ENCODE measurements around the gene PPP1R27.
A peak's percentile ranks its signal among the peaks of the same experiment; 100 is the strongest.

Gene PPP1R27

DNA sequence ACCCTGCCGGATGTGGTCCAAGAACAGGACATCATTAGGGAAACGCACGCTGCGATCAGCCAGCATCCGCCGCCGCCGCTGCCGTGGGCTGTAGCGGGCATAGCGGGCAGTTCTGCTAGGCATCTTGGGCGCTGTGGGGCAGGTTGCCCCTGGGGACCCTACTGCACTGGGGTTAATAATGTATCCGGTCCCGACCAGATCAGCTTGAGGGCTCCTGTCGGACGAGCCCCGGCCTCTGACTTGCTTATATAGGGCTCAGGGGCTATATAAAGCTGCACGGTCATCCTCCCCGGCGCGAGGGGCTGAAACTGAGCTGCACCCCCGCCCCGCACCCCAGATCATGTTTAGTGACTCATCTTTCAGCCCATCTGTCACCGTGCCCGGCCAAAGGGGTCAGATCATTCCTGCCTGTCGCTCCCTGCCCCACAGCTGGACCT lies at the start of gene PPP1R27:
Gene PPP1R27, minus strand, starts transcription at position 220 of the 437 bp plus-strand sequence. Its CDS starts 97 bp downstream, at position 123.
- H3K36me3 Mint-ChIP-seq = peaks cover 6 to 8% of the 10 kb centered on the region in 2 donors
- H3K9me3 Mint-ChIP-seq = no peaks in the 10 kb centered on the region
- peak within 1 kb of the TSS; percentile 96 for H3K27ac Mint-ChIP-seq
- no peak for ATAC-seq (replicated peaks)
- no peak for DNase-seq
- no peaks in the 10 kb centered on the region for H3K27me3 Mint-ChIP-seq
- peaks cover 17 to 28% of the 10 kb centered on the region in 2 donors for H3K4me1 Mint-ChIP-seq
- H3K4me3 Mint-ChIP-seq = peak within 1 kb of the TSS; percentile 86 to 87

GRCh38 chr17:81884520-81884919 lies 49.7 kb upstream of the PPP1R27 start:
- Mint-ChIP-seq H3K4me3 (no peak overlapping the region), H3K4me1 (peaks cover 21 to 34% of the 10 kb centered on the region in 2 donors), H3K36me3 (peaks cover 44 to 59% of the 10 kb centered on the region in 2 donors), H3K9me3 (no peaks in the 10 kb centered on the region), H3K27me3 (no peaks in the 10 kb centered on the region), H3K27ac (no peak overlapping the region)
- ATAC-seq (replicated peaks) = peak in 1 of 2 donors; percentile 32
- DNase-seq = no peak

GRCh38 chr17:81879121-81879520 lies 44.3 kb upstream of the PPP1R27 start:
- Mint-ChIP-seq H3K4me1 (peaks cover 1 to 7% of the 10 kb centered on the region in 2 donors), H3K27ac (no peak overlapping the region)

GRCh38 chr17:81878294-81878693 lies 43.4 kb upstream of the PPP1R27 start:
- DNase-seq = no peak
- Mint-ChIP-seq H3K27me3 (no peaks in the 10 kb centered on the region), H3K27ac (no peak overlapping the region), H3K4me3 (no peak overlapping the region), H3K9me3 (no peaks in the 10 kb centered on the region), H3K4me1 (peaks cover 7 to 11% of the 10 kb centered on the region in 2 donors), H3K36me3 (peaks cover 23 to 40% of the 10 kb centered on the region in 2 donors)
- ATAC-seq (replicated peaks) = no peak

More at GRCh38 chr17:81879121-81879520, 44.3 kb upstream of the PPP1R27 start:
- Mint-ChIP-seq H3K4me3 (no peak overlapping the region), H3K9me3 (no peaks in the 10 kb centered on the region), H3K27me3 (no peaks in the 10 kb centered on the region), H3K36me3 (peaks cover 23 to 41% of the 10 kb centered on the region in 2 donors)
- ATAC-seq (replicated peaks) (no peak), DNase-seq (no peak)

DNA sequence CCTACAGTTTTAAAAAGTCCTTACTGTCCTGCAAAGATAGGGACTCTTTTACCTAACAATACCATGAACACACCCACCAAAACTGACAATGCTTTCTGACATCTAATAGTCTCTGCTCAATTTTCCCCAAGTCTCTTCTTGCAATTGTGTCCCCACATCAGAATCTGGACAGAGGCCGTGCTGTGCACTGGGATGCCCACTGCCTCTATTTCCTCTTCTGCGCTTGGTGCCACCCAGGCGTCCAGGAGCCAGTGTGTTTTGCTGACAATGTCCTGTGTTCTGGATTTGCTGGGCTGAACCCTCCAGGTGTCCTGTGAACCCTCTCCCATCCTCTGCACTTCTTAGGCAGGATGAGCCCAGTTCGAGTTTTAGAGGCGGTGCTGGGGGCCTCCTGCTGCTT lies 42.7 kb upstream of the PPP1R27 start:
- no peak overlapping the region for H3K27ac Mint-ChIP-seq
- no peaks in the 10 kb centered on the region for H3K9me3 Mint-ChIP-seq
- DNase-seq = no peak
- H3K4me3 Mint-ChIP-seq = no peak overlapping the region
- no peaks in the 10 kb centered on the region for H3K27me3 Mint-ChIP-seq
- peaks cover 23 to 36% of the 10 kb centered on the region in 2 donors for H3K36me3 Mint-ChIP-seq
- ATAC-seq (replicated peaks) = no peak
- H3K4me1 Mint-ChIP-seq = peaks cover 14 to 15% of the 10 kb centered on the region in 2 donors

DNA sequence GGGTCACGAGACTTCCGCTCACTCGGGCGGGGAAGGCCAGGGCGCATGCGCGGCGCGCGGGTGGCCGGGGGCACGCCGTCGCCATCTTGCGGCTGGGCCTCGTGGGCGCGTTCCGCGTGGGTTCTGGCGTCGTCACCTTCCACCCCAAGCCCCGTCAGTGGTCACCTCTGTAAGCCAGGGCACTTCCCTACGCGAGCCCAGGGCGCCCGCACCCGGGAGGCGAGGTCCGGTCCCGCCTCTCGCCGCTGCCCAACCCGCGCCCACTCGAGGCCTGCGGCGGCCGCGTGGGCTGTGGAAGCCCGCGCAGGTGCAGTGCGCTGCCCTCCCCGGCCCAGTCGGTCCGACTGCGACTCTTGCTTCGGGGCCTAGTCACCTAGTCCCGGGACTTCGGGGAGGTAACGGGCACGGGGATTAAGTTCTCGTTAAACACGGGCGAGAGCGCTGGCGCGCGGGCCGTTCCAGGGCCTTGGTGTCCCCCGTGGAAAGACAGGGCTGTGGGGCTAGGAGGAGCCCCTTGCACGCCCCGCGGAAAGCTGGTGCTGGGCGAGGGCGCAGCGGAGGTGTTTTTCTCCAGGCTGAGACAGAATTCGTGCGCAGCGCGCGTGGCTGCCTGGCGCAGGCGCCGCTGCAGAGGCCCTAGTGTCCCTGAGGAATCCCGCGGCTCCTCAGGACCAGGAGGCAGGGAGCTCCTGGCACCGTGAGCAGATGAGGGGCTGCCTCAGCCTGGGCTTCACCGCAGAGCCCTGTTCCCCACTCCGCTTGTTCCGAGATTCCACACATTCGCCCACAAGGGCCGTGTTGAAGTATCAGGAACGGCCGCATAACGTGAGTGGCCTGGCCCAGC lies 36.8 kb upstream of the PPP1R27 start:
- Mint-ChIP-seq H3K27me3 (no peaks in the 10 kb centered on the region), H3K9me3 (no peaks in the 10 kb centered on the region), H3K4me1 (peaks cover 33 to 55% of the 10 kb centered on the region in 2 donors), H3K4me3 (peak overlapping the region; percentile 84 to 89), H3K36me3 (peaks cover 34 to 37% of the 10 kb centered on the region in 2 donors), H3K27ac (peak overlapping the region; percentile 99)
- DNase-seq = peak; percentile 92
- peak; percentile 22 to 23 for ATAC-seq (replicated peaks)

DNA sequence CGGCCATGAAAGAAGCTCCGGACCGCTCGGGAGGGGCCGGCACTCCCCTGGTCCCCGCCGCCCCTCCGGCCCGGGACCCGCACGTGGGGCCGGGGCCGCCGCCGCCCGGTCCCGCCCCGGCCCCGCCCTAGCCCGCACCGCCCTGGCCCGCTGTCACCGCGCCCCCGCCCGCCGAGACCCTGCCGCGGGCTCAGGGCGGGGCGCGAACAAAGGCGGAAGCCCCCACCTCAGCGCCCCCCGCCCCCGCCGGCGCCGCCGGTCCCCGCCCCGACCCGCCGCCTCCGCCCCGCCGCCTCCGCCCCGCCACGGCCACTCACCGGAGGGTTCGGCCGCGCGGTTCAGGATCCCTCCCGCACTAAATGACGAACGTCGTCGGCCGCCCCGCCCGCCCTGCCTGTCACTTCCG lies 36.1 kb upstream of the PPP1R27 start, which contains the start of gene ARHGDIA:
Gene ARHGDIA, minus strand, starts transcription at position 357 of the 406 bp plus-strand sequence. CDS start 1,407 bp downstream, outside the sequence.
- no peaks in the 10 kb centered on the region for H3K27me3 Mint-ChIP-seq
- no peaks in the 10 kb centered on the region for H3K9me3 Mint-ChIP-seq
- DNase-seq (no peak), ATAC-seq (replicated peaks) (peak; percentile 65 to 74)
- H3K36me3 Mint-ChIP-seq = peaks cover 34 to 38% of the 10 kb centered on the region in 2 donors
- H3K4me1 Mint-ChIP-seq = peaks cover 33 to 55% of the 10 kb centered on the region in 2 donors
- peak within 1 kb of the TSS; percentile 89 for H3K4me3 Mint-ChIP-seq
- H3K27ac Mint-ChIP-seq = peak within 1 kb of the TSS; percentile 99

DNA sequence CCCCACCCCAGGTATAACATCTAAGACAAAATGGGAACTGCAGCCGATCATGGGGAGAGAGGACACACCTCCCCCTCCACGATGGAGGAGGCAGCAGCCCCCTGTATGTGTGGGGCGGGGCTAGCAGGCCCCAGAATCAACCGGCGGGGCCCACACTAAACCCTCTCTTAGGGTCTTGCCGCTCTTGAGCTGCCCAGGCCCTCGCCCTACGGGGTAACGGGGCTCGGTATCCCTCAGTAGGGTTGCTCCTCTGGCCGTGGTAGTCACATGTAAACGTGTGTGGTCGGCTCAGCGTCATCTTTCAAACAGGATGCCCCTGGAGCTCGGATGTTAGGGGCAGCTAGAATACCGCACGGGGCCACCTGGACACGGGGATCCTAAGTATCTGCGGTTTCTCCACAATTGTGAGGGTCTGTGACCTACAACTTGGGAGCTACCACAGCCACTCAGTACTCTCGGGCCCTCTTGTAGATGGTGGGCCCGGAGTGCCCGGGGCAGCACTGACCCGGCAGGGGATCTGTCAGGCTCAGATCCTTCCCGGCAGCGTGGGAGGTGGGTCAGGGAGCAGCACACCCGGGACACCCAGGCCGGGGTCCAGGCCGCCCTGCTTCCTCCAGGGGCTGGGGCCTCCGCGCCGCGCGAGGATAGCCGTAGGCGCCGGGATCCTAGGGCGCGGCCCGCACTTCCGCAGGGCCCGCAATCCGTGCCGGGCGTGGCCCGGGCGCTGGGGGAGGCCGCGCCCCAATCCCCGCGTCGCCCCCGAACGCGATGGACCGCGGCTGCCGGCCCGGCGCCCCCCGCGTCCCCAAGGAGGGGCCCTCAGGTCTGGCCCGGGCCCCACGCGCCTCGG lies 35.5 kb upstream of the PPP1R27 start:
- H3K27ac Mint-ChIP-seq = peak overlapping the region; percentile 96
- ATAC-seq (replicated peaks) (peak; percentile 26 to 33), DNase-seq (peak; percentile 34)
- H3K4me3 Mint-ChIP-seq = peak overlapping the region; percentile 88 to 89
- peaks cover 36 to 61% of the 10 kb centered on the region in 2 donors for H3K4me1 Mint-ChIP-seq
- H3K36me3 Mint-ChIP-seq = peaks cover 34 to 44% of the 10 kb centered on the region in 2 donors
- H3K9me3 Mint-ChIP-seq = no peaks in the 10 kb centered on the region
- H3K27me3 Mint-ChIP-seq = no peaks in the 10 kb centered on the region

DNA sequence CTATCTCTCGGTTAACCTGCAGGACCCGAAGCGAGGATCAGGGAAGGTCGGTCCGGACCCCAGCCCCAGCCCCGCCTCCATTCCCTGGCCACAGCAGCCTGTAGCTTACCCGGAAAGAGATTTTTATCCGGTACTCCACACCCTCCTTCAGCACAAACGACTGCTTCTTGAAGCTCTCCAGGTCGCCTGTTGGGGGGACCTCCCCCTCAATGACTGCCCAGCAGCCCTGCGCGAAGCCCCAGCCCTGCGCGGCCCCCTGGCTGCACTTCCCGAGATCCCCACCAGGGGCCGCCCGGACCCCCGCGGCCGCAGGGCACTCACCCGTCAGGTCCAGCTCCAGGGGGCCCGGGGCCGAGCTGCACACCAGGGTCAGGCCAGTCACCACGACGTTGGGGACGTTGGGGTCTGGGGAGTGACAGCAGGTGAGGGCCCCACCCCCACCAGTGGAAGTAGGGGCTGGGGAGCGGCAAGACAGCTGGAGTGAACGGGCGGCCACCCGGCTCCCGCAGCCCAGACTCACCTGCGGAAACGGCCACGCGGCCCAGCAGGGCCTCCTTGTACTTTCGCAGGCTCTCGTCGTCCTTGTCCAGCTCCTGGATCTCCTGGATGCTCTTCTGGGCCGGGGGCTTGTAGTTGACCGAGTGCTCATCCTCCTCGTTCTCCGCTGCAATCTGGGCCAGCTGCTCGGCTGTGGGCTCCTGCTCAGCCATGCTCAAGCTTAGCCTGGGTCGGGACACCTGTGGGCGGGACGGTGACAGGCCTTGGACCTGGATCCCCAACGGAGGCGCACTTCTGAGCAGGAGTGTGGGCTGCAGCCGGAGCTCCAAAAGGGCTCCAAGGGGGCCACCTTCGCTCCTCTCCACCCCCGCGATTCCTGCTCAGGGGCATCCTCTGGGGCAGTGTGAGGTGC lies 34.6 kb upstream of the PPP1R27 start:
- peak; percentile 37 for DNase-seq
- H3K27me3 Mint-ChIP-seq = no peaks in the 10 kb centered on the region
- peak in 1 of 2 donors; percentile 13 for ATAC-seq (replicated peaks)
- peaks cover 37 to 50% of the 10 kb centered on the region in 2 donors for H3K36me3 Mint-ChIP-seq
- H3K4me3 Mint-ChIP-seq = peak overlapping the region; percentile 88 to 89
- H3K4me1 Mint-ChIP-seq = peaks cover 40 to 63% of the 10 kb centered on the region in 2 donors
- no peaks in the 10 kb centered on the region for H3K9me3 Mint-ChIP-seq
- peak overlapping the region; percentile 96 for H3K27ac Mint-ChIP-seq

- no peaks in the 10 kb centered on the region for H3K9me3 Mint-ChIP-seq
- H3K4me3 Mint-ChIP-seq = peak overlapping the region; percentile 88 to 89
- ATAC-seq (replicated peaks) (no peak), DNase-seq (no peak)
- peaks cover 40 to 51% of the 10 kb centered on the region in 2 donors for H3K36me3 Mint-ChIP-seq
- H3K27me3 Mint-ChIP-seq = no peaks in the 10 kb centered on the region
- H3K4me1 Mint-ChIP-seq = peaks cover 39 to 65% of the 10 kb centered on the region in 2 donors
- peak overlapping the region; percentile 96 for H3K27ac Mint-ChIP-seq
These were observed 33.9 kb upstream of the PPP1R27 start for GRCh38 chr17:81868674-81869220.

DNA sequence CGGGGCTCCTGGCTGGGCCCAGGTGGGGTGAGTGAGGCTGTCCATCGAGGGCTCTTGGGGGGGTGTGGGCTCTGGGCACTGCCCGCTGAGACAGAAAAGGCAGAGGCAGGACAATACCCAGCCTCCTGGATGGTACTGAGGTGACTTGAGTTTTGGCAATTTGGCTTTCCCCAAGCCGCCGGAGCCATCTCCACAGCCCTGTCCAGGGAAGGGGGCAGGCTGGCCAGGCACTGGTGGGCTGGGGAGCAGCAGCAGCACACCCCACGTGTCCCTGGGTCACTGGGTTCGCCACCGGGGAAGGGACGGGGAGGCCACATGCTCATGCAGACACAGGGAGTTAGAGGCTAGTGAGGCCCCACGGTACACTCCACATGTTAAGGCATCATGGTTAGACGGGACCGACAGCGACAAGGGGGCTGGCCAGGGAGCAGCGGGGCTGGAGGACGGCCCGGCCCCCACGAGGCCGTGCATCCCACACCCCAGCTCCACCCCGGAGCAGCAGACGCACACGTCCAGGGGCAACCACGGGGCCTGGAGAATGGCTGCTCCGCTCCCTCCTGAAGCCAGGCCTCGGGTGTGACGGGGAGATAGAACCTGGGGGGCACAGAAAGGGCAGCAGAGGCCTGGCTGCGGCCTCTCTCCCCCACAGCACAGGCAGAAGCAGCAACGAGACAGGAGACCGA lies 33.3 kb upstream of the PPP1R27 start:
- Mint-ChIP-seq H3K4me1 (peaks cover 45 to 67% of the 10 kb centered on the region in 2 donors), H3K27ac (peak overlapping the region; percentile 90), H3K27me3 (no peaks in the 10 kb centered on the region), H3K36me3 (peaks cover 47 to 57% of the 10 kb centered on the region in 2 donors), H3K9me3 (no peaks in the 10 kb centered on the region), H3K4me3 (peak overlapping the region; percentile 60 to 74)
- DNase-seq (no peak), ATAC-seq (replicated peaks) (no peak)

GRCh38 chr17:81867170-81867990 lies 32.5 kb upstream of the PPP1R27 start:
- no peak for ATAC-seq (replicated peaks)
- Mint-ChIP-seq H3K4me3 (peak overlapping the region; percentile 60 to 74), H3K27ac (peak overlapping the region; percentile 90), H3K27me3 (no peaks in the 10 kb centered on the region), H3K4me1 (peaks cover 45 to 66% of the 10 kb centered on the region in 2 donors), H3K36me3 (peaks cover 52 to 62% of the 10 kb centered on the region in 2 donors), H3K9me3 (no peaks in the 10 kb centered on the region)
- DNase-seq = no peak
